GM18505 (cell line): ENCODE measurements around the gene SEMA3C.

ENCODE experiments used
- ATAC-seq: cut with Tn5 transposase; IDR thresholded peaks from one replicate; pipeline ENCODE4 v1.9.1; 2021; ENCODE audit not compliant: unreplicated experiment
- POLR2A ChIP-seq: IDR thresholded peaks from 4 replicates; pipeline ENCODE4 v1.6.1; 2011; ENCODE audit warnings: borderline replicate concordance; ENCODE audit not compliant: insufficient read depth, insufficient read length; ENCODE audit errors: extremely low read depth

The SEMA3C gene

GRCh38 chr7:80748363-80749042 is 170.3 kb downstream of the SEMA3C start:
- ATAC-seq, result no peak
- TF ChIP-seq POLR2A, result no peak

GRCh38 chr7:80740778-80741545 is 177.9 kb downstream of the SEMA3C start:
- ATAC-seq, result no peak
- no peak for TF ChIP-seq POLR2A

GRCh38 chr7:80736371-80737125 is 182.3 kb downstream of the SEMA3C start:
- no peak for TF ChIP-seq POLR2A
- no peak for ATAC-seq

- ATAC-seq, result no peak
Observed at GRCh38 chr7:80735330-80735729, 183.5 kb downstream of the SEMA3C start.

GRCh38 chr7:80734011-80734410 is 184.8 kb downstream of the SEMA3C start:
- no peak for TF ChIP-seq POLR2A
- no peak for ATAC-seq

More at GRCh38 chr7:80735330-80735729, 183.5 kb downstream of the SEMA3C start:
- no peak for TF ChIP-seq POLR2A

- no peak for ATAC-seq
- TF ChIP-seq POLR2A, result no peak
Observed at GRCh38 chr7:80733333-80733915, 185.4 kb downstream of the SEMA3C start.

GRCh38 chr7:80732630-80733029 is 186.2 kb downstream of the SEMA3C start:
- no peak for ATAC-seq
- no peak for TF ChIP-seq POLR2A

- no peak for ATAC-seq
- TF ChIP-seq POLR2A, result no peak
Observed at GRCh38 chr7:80731281-80731680, 187.6 kb downstream of the SEMA3C start.

GRCh38 chr7:80729591-80730320 is 189.1 kb downstream of the SEMA3C start:
- TF ChIP-seq POLR2A, result no peak
- ATAC-seq, result no peak

- TF ChIP-seq POLR2A, result no peak
- peak; percentile 66 for ATAC-seq
Observed at GRCh38 chr7:80726666-80727065, 192.2 kb downstream of the SEMA3C start.

GRCh38 chr7:80725181-80725611 is 193.7 kb downstream of the SEMA3C start:
- no peak for ATAC-seq
- no peak for TF ChIP-seq POLR2A

- no peak for ATAC-seq
- TF ChIP-seq POLR2A, result no peak
Observed at GRCh38 chr7:80724249-80724871, 194.5 kb downstream of the SEMA3C start.
